Measurements from ENCODE around the gene MCM3AP. TPM values are rescaled to one million over a fixed set of nuclear protein-coding genes. Genes with fewer than 3 reads are reported as not detected.

The MCM3AP gene
- total RNA-seq (2014; rRNA removed; shearing (Covaris generic)), result 27.5 and 37.5 TPM in 2 replicates

- no peak for DNase-seq (ENCODE audit: low read depth)
Observed at GRCh38 chr21:46285206-46285661, at the start of gene MCM3AP. Gene MCM3AP, minus strand, starts transcription at chr21:46285611. Its CDS starts 325 bp downstream, at chr21:46285286.

GRCh38 chr21:46334351-46335140, 49.1 kb upstream of the MCM3AP start:
- no peak for DNase-seq (ENCODE audit: low read depth)

GRCh38 chr21:46329796-46330195, 44.4 kb upstream of the MCM3AP start:
- DNase-seq (ENCODE audit: low read depth), result no peak

- no peak for DNase-seq (ENCODE audit: low read depth)
Observed at GRCh38 chr21:46328151-46328550, 42.7 kb upstream of the MCM3AP start.

GRCh38 chr21:46327711-46328110, 42.3 kb upstream of the MCM3AP start:
- no peak for DNase-seq (ENCODE audit: low read depth)

GRCh38 chr21:46326110-46326703, 40.8 kb upstream of the MCM3AP start:
- DNase-seq (ENCODE audit: low read depth), result no peak

- peak; percentile 44 for DNase-seq (ENCODE audit: low read depth)
Observed at GRCh38 chr21:46325073-46325912, 39.9 kb upstream of the MCM3AP start.

GRCh38 chr21:46324390-46325072, 39.1 kb upstream of the MCM3AP start:
- DNase-seq (ENCODE audit: low read depth), result peak; percentile 76

GRCh38 chr21:46323710-46324389, 38.4 kb upstream of the MCM3AP start, which contains the start of the genes C21orf58 and PCNT:
Gene C21orf58, minus strand, starts transcription at chr21:46323870. Its CDS starts 1,132 bp downstream, at chr21:46322738.
Gene PCNT, plus strand, starts transcription at chr21:46324156. Its CDS starts 73 bp downstream, at chr21:46324229.
- peak; percentile 95 for DNase-seq (ENCODE audit: low read depth)

- DNase-seq (ENCODE audit: low read depth), result no peak
Observed at GRCh38 chr21:46323227-46323709, 37.9 kb upstream of the MCM3AP start.

GRCh38 chr21:46322351-46323226, 37.2 kb upstream of the MCM3AP start:
- peak; percentile 21 for DNase-seq (ENCODE audit: low read depth)

GRCh38 chr21:46320331-46320801, 35.0 kb upstream of the MCM3AP start:
- DNase-seq (ENCODE audit: low read depth), result no peak

GRCh38 chr21:46319186-46319585, 33.8 kb upstream of the MCM3AP start:
- no peak for DNase-seq (ENCODE audit: low read depth)

- no peak for DNase-seq (ENCODE audit: low read depth)
Observed at GRCh38 chr21:46318464-46318845, 33.0 kb upstream of the MCM3AP start.

GRCh38 chr21:46317710-46318463, 32.5 kb upstream of the MCM3AP start:
- no peak for DNase-seq (ENCODE audit: low read depth)

GRCh38 chr21:46316708-46317324, 31.4 kb upstream of the MCM3AP start:
- DNase-seq (ENCODE audit: low read depth), result no peak

GRCh38 chr21:46314441-46315020, 29.1 kb upstream of the MCM3AP start:
- DNase-seq (ENCODE audit: low read depth), result no peak

GRCh38 chr21:46312949-46313348, 27.5 kb upstream of the MCM3AP start:
- DNase-seq (ENCODE audit: low read depth), result no peak

Measured in RPMI7951 (cell line).